ENCODE data around the gene NCF2. TPM values are rescaled to one million over a fixed set of nuclear protein-coding genes. Genes with fewer than 3 reads are reported as not detected.

NCF2 gene
- total and polyA plus RNA-seq, 4 donors: 1.2 to 15.1 (median 7.5) TPM

DNA sequence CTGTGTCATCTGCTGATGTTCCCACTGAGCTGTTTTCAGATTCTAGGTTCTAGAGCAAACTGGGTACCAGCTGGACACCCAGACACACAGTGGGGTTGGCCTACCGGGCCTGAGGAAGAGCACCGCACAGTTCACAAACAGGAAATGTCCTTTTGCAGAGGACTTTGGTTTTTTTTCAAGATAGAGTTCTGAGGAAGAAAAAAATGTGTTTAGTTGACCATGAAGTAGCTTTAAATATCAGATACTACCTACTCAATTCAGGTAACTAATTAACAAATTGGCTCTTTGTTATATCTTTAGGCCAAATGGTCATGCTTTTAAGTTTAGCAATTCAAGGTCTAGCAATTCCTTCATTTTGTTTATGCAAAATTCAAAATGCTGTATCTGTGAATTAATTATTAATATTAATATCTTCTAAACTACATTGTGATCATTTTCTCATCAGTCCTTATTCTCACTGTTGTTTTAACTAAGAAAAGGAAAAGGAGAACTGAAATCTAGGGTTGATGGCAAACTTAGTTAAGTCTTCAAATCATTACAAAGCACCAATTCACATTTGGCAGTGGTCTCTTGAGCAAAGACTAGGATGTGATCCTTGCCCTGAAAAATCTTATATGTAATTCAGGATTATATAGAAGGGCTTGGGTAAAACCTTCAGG lies 17.2 kb upstream of the NCF2 start:
- no peak overlapping the region for H3K9ac ChIP-seq (ENCODE audit: low read depth in 1 of 2, low read length in 2 of 2)
- TF ChIP-seq RAD21 (IDR thresholded peaks at IDR 0.05) (no peak), ZBTB33 (IDR thresholded peaks at IDR 0.05) (no peak), FOXA1 (IDR thresholded peaks at IDR 0.05) (no peak), SP1 (IDR thresholded peaks at IDR 0.05) (no peak), JUND (IDR thresholded peaks at IDR 0.05) (no peak), FOXA2 (IDR thresholded peaks at IDR 0.05) (no peak), HNF4A (conservative IDR thresholded peaks at IDR 0.05) (no peak), MAX (IDR thresholded peaks at IDR 0.05) (no peak), GABPA (IDR thresholded peaks at IDR 0.05 in 1 of 2, conservative IDR thresholded peaks at IDR 0.05 in 1 of 2) (no peak), NR2F2 (IDR thresholded peaks at IDR 0.05) (no peak), TAF1 (conservative IDR thresholded peaks at IDR 0.05) (no peak), HNF4G (IDR thresholded peaks at IDR 0.05) (no peak), CTCF (IDR thresholded peaks at IDR 0.05; ENCODE audit: low read depth, low read length, missing input control) (no peak), EGR1 (IDR thresholded peaks at IDR 0.05; ENCODE audit: low read depth in 2 of 2) (no peak), RXRA (IDR thresholded peaks at IDR 0.05) (no peak)
- TF ChIP-seq, protein P1, sequence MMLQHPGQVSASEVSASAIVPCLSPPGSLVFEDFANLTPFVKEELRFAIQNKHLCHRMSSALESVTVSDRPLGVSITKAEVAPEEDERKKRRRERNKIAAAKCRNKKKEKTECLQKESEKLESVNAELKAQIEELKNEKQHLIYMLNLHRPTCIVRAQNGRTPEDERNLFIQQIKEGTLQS (IDR thresholded peaks at IDR 0.05): no peak
- TF ChIP-seq, protein P2, sequence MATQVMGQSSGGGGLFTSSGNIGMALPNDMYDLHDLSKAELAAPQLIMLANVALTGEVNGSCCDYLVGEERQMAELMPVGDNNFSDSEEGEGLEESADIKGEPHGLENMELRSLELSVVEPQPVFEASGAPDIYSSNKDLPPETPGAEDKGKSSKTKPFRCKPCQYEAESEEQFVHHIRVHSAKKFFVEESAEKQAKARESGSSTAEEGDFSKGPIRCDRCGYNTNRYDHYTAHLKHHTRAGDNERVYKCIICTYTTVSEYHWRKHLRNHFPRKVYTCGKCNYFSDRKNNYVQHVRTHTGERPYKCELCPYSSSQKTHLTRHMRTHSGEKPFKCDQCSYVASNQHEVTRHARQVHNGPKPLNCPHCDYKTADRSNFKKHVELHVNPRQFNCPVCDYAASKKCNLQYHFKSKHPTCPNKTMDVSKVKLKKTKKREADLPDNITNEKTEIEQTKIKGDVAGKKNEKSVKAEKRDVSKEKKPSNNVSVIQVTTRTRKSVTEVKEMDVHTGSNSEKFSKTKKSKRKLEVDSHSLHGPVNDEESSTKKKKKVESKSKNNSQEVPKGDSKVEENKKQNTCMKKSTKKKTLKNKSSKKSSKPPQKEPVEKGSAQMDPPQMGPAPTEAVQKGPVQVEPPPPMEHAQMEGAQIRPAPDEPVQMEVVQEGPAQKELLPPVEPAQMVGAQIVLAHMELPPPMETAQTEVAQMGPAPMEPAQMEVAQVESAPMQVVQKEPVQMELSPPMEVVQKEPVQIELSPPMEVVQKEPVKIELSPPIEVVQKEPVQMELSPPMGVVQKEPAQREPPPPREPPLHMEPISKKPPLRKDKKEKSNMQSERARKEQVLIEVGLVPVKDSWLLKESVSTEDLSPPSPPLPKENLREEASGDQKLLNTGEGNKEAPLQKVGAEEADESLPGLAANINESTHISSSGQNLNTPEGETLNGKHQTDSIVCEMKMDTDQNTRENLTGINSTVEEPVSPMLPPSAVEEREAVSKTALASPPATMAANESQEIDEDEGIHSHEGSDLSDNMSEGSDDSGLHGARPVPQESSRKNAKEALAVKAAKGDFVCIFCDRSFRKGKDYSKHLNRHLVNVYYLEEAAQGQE (IDR thresholded peaks at IDR 0.05): no peak
- WGBS: 58% methylated on average over 2 of the region's 2 CpGs
- no peak overlapping the region for H3K4me3 ChIP-seq (ENCODE audit: low read depth in 1 of 3, low read length in 3 of 3)
- no peaks in the 10 kb centered on the region for H3K27me3 ChIP-seq (ENCODE audit: control insufficient read depth in 4 of 4, insufficient read depth in 4 of 4, low read length in 3 of 4)
- no peaks in the 10 kb centered on the region for H3K9me3 ChIP-seq (ENCODE audit: control insufficient read depth in 4 of 4, low read length in 3 of 4)
- DNase-seq (ENCODE audit: low spot score): no peak
- H3K4me1 ChIP-seq (ENCODE audit: control insufficient read depth in 4 of 4, insufficient read depth in 4 of 4, low read length in 3 of 4): peaks cover 0 to 7% (median 4%) of the 10 kb centered on the region in 4 donors
- no peak overlapping the region for H3K27ac ChIP-seq (ENCODE audit: low read depth in 1 of 2, low read length in 2 of 2)
- no peaks in the 10 kb centered on the region for H3K36me3 ChIP-seq (ENCODE audit: control insufficient read depth in 4 of 4, insufficient read depth in 3 of 4, low read depth in 1 of 4, low read length in 3 of 4)
